H9 (cell line): ENCODE data around the gene NDC80. TPM values are rescaled to one million over a fixed set of nuclear protein-coding genes. Genes with fewer than 3 reads are reported as not detected.

ENCODE experiments used
- DNase-seq: peaks from one replicate; pipeline ENCODE4 v3.0.0-alpha.2; 2017
- H2AFZ ChIP-seq: one replicate; pipeline ENCODE4 v1.6.1; 2013; ENCODE audit warnings: mild to moderate bottlenecking, low read length, control low read depth, moderate library complexity
- H2AK5ac ChIP-seq: 2 replicates; pipeline ENCODE4 v1.6.1; 2013; ENCODE audit warnings: low read length, control low read depth, mixed read lengths; ENCODE audit not compliant: insufficient read length
- H2BK120ac ChIP-seq: one replicate; pipeline ENCODE4 v1.6.1; 2013; ENCODE audit warnings: low read depth, mild to moderate bottlenecking, low read length, control low read depth, inconsistent platforms; ENCODE audit not compliant: poor library complexity, severe bottlenecking
- H2BK12ac ChIP-seq: 2 replicates; pipeline ENCODE4 v1.6.1; 2013; ENCODE audit warnings: low read length, control low read depth, mixed read lengths, low read depth; ENCODE audit not compliant: insufficient read length
- H2BK15ac ChIP-seq: 2 replicates; pipeline ENCODE4 v1.6.1; 2013; ENCODE audit warnings: low read depth, low read length, control low read depth
- H2BK20ac ChIP-seq: one replicate; pipeline ENCODE4 v1.6.1; 2013; ENCODE audit warnings: low read depth, mild to moderate bottlenecking, low read length, control low read depth, inconsistent platforms; ENCODE audit not compliant: poor library complexity, severe bottlenecking
- H2BK5ac ChIP-seq: 2 replicates; pipeline ENCODE4 v1.6.1; 2013; ENCODE audit warnings: low read length, control low read depth, mixed read lengths; ENCODE audit not compliant: insufficient read length
- H3K14ac ChIP-seq: 2 replicates; pipeline ENCODE4 v1.6.1; 2013; ENCODE audit warnings: low read length, control low read depth; ENCODE audit not compliant: insufficient read depth
- H3K18ac ChIP-seq: 2 replicates; pipeline ENCODE4 v1.6.1; 2013; ENCODE audit warnings: low read depth, mild to moderate bottlenecking, mixed read lengths, low read length, control low read depth; ENCODE audit not compliant: insufficient read length
- H3K23ac ChIP-seq: 2 replicates; pipeline ENCODE4 v1.6.1; 2013; ENCODE audit warnings: low read length, control low read depth, mixed read lengths, low read depth; ENCODE audit not compliant: insufficient read length
- H3K23me2 ChIP-seq: 2 replicates; pipeline ENCODE4 v1.6.1; 2013; ENCODE audit warnings: low read depth, mild to moderate bottlenecking, mixed read lengths, low read length, control low read depth; ENCODE audit not compliant: insufficient read length, poor library complexity, severe bottlenecking
- H3K27ac ChIP-seq: 2 replicates; pipeline ENCODE4 v1.5.1; 2013; ENCODE audit warnings: low read length, control low read depth, mixed read lengths, low read depth; ENCODE audit not compliant: insufficient read length
- H3K27me3 ChIP-seq: 2 replicates; pipeline ENCODE4 v1.6.1; 2013; ENCODE audit warnings: low read length, control low read depth, inconsistent platforms; ENCODE audit not compliant: insufficient read depth
- H3K4ac ChIP-seq: 2 replicates; pipeline ENCODE4 v1.6.1; 2013; ENCODE audit warnings: low read depth, mild to moderate bottlenecking, control low read depth, inconsistent platforms, low read length, moderate library complexity
- H3K4me1 ChIP-seq: 2 replicates; pipeline ENCODE4 v1.6.1; 2013; ENCODE audit warnings: low read length, control low read depth, inconsistent platforms; ENCODE audit not compliant: insufficient read depth
- H3K4me2 ChIP-seq: 2 replicates; pipeline ENCODE4 v1.6.1; 2013; ENCODE audit warnings: low read length, control low read depth, mixed read lengths; ENCODE audit not compliant: insufficient read length, insufficient read depth
- H3K56ac ChIP-seq: 2 replicates; pipeline ENCODE4 v1.6.1; 2013; ENCODE audit warnings: low read depth, mild to moderate bottlenecking, mixed read lengths, low read length, control low read depth; ENCODE audit not compliant: insufficient read length
- H3K79me1 ChIP-seq: 2 replicates; pipeline ENCODE4 v1.6.1; 2013; ENCODE audit warnings: low read depth, mild to moderate bottlenecking, moderate library complexity, low read length, control low read depth, inconsistent platforms; ENCODE audit not compliant: insufficient read depth, poor library complexity, severe bottlenecking
- H3K79me2 ChIP-seq: 2 replicates; pipeline ENCODE4 v1.6.1; 2013; ENCODE audit warnings: low read length, control low read depth, inconsistent platforms; ENCODE audit not compliant: insufficient read depth
- H3K9ac ChIP-seq: 2 replicates; pipeline ENCODE4 v1.6.1; 2013; ENCODE audit warnings: low read length, control low read depth, mixed read lengths; ENCODE audit not compliant: insufficient read length; ENCODE audit errors: extremely low read depth
- H3K9me3 ChIP-seq: one replicate; pipeline ENCODE4 v1.6.1; 2013; ENCODE audit warnings: low read depth, low read length, inconsistent platforms; ENCODE audit not compliant: control insufficient read depth
- H3T11ph ChIP-seq: one replicate; pipeline ENCODE4 v1.6.1; 2013; ENCODE audit warnings: mild to moderate bottlenecking, low read length, control low read depth, inconsistent platforms
- H4K20me1 ChIP-seq: one replicate; pipeline ENCODE4 v1.6.1; 2013; ENCODE audit not compliant: control insufficient read depth, insufficient read length, insufficient read depth
- H4K5ac ChIP-seq: 2 replicates; pipeline ENCODE4 v1.6.1; 2013; ENCODE audit warnings: low read depth, mild to moderate bottlenecking, mixed read lengths, low read length, control low read depth; ENCODE audit not compliant: insufficient read length
- H4K8ac ChIP-seq: replicated peaks from 2 replicates; pipeline ENCODE4 v1.6.1; 2013; ENCODE audit warnings: low read length, control low read depth, mixed read lengths, low read depth; ENCODE audit not compliant: insufficient read length
- H4K91ac ChIP-seq: 2 replicates; pipeline ENCODE4 v1.6.1; 2013; ENCODE audit warnings: low read depth, mild to moderate bottlenecking, moderate library complexity, mixed read lengths, low read length, control low read depth; ENCODE audit not compliant: insufficient read length
- H3K27ac Mint-ChIP-seq, 3 experiments: 2 replicates in 2 of 3; 3 replicates in 1 of 3; pipeline ENCODE4 v1.8.0; 2020 to 2021; ENCODE audit warnings: mixed read lengths in 3 of 3, mild to moderate bottlenecking in 1 of 3, moderate library complexity in 1 of 3
- H3K27me3 Mint-ChIP-seq: 2 replicates; pipeline ENCODE4 v1.8.0; 2021; ENCODE audit warnings: low read depth, mild to moderate bottlenecking, moderate library complexity, mixed read lengths
- H3K36me3 Mint-ChIP-seq, 3 experiments: 2 replicates in 2 of 3; 3 replicates in 1 of 3; pipeline ENCODE4 v1.8.0; 2020 to 2021; ENCODE audit warnings: low read depth in 3 of 3, mixed read lengths in 3 of 3; ENCODE audit not compliant: insufficient read depth in 1 of 3
- H3K4me1 Mint-ChIP-seq, 2 experiments: 2 replicates each; pipeline ENCODE4 v1.8.0; 2020; ENCODE audit warnings: mixed read lengths in 2 of 2
- H3K4me3 Mint-ChIP-seq, 2 experiments: 2 replicates in 1 of 2; 3 replicates in 1 of 2; pipeline ENCODE4 v1.8.0; 2020 to 2021; ENCODE audit warnings: mild to moderate bottlenecking in 2 of 2, mixed read lengths in 2 of 2, moderate library complexity in 1 of 2
- H3K9me3 Mint-ChIP-seq, 2 experiments: 2 replicates in 1 of 2; 3 replicates in 1 of 2; pipeline ENCODE4 v1.8.0; 2020; ENCODE audit warnings: mild to moderate bottlenecking in 2 of 2, mixed read lengths in 2 of 2, moderate library complexity in 1 of 2
- CTCF ChIP-seq: fragments of 200-600 bp; sonication (generic); conservative IDR thresholded peaks from 3 replicates; pipeline ENCODE4 v1.8.0; 2021; ENCODE audit warnings: antibody characterized with exemption, mild to moderate bottlenecking
- WGBS: extraction: QIAGEN DNeasy Blood & Tissue Kit; methylation state at CpG from one replicate; pipeline ENCODE4 v1.1.7; 2013; ENCODE audit warnings: missing lambda C conversion rate, low lambda C conversion rate, mixed read lengths; ENCODE audit not compliant: insufficient read length; ENCODE audit errors: extremely low coverage; 5-methylcytosine and 5-hydroxymethylcytosine counted together
- total RNA-seq: library from RNA; stranded (reverse); gene quantifications from 2 replicates; pipeline ENCODE4 v1.2.1, GENCODE V29; 2021

Gene NDC80
- total RNA-seq, 1 experiment from 2014 or later = 39.5 TPM

GRCh38 chr18:2573408-2573807 is 2.1 kb downstream of the NDC80 start:
- Mint-ChIP-seq H3K4me3 (peak overlapping the region; percentile 96 to 99), H3K4me1 (peaks cover 27 to 29% of the 10 kb centered on the region in 2 experiments), H3K36me3 (peaks cover 20 to 40% (median 34%) of the 10 kb centered on the region in 3 experiments), H3K27ac (peak overlapping the region in 2 of 3 experiments; percentile 25 to 65; a peak in 1 of 7 replicates), H3K9me3 (no peaks in the 10 kb centered on the region; a peak in 1 of 5 replicates), H3K27me3 (no peaks in the 10 kb centered on the region)
- Histone ChIP-seq H3K9ac (no peak overlapping the region), H3K56ac (no peak overlapping the region), H4K5ac (no peak overlapping the region), H3K14ac (no peak overlapping the region), H2BK5ac (no peak overlapping the region), H2AFZ (no peak overlapping the region), H2BK12ac (no peak overlapping the region), H2BK15ac (no peak overlapping the region), H3K4ac (no peak overlapping the region), H3K23ac (no peak overlapping the region), H3K18ac (no peak overlapping the region), H3K4me2 (peak overlapping the region; percentile 94), H2BK120ac (no peak overlapping the region), H2AK5ac (no peak overlapping the region), H4K20me1 (no peaks in the 10 kb centered on the region), H3K27me3 (no peaks in the 10 kb centered on the region), H3K79me1 (peaks cover 3% of the 10 kb centered on the region), H3K9me3 (no peaks in the 10 kb centered on the region), H2BK20ac (no peak overlapping the region), H4K8ac (no peak overlapping the region), H3T11ph (no peak overlapping the region), H3K4me1 (peaks cover 5% of the 10 kb centered on the region; the same call in 1 of the 2 replicates), H3K79me2 (peaks cover 20% of the 10 kb centered on the region; the same call in 1 of the 2 replicates), H3K23me2 (peaks cover 14% of the 10 kb centered on the region), H3K27ac (no peak overlapping the region), H4K91ac (no peak overlapping the region)
- DNase-seq = no peak
- TF ChIP-seq CTCF = no peak
- WGBS = no CpG with 5 or more reads among the region's 2 CpGs
